SK-N-SH (cell line): Measurements from ENCODE around the gene FGD4.

Source experiments
- CHD2 ChIP-seq: fragments of 150-350 bp; IDR thresholded peaks from 2 replicates; pipeline ENCODE4 v1.6.1; 2018; ENCODE audit warnings: low read length; ENCODE audit not compliant: partially characterized antibody
- CTCF ChIP-seq: fragments of 200-600 bp; sonication (generic); IDR thresholded peaks from 2 replicates; pipeline ENCODE4 v1.6.1; 2017; ENCODE audit warnings: antibody characterized with exemption, mild to moderate bottlenecking, moderate library complexity
- ELF1 ChIP-seq: IDR thresholded peaks from 2 replicates; pipeline ENCODE4 v1.4.0; 2012
- EP300 ChIP-seq, 2 experiments: IDR thresholded peaks; 2 replicates each; pipeline versions ENCODE4 v1.4.0 to v1.6.1; 2012; ENCODE audit warnings: borderline replicate concordance in 1 of 2, low read depth in 1 of 2, low read length in 1 of 2
- EZH2phosphoT487 ChIP-seq: fragments of 200-600 bp; sonication (generic); IDR thresholded peaks from 2 replicates; pipeline ENCODE4 v1.6.1; 2017; ENCODE audit warnings: low read depth, mixed run types, mild to moderate bottlenecking, antibody characterized with exemption, moderate library complexity, borderline replicate concordance
- IRF3 ChIP-seq: fragments of 150-350 bp; IDR thresholded peaks from 2 replicates; pipeline ENCODE4 v1.6.1; 2016; ENCODE audit warnings: mild to moderate bottlenecking, low read depth, low read length
- NFIC ChIP-seq: IDR thresholded peaks from 2 replicates; pipeline ENCODE4 v1.4.0; 2012; ENCODE audit warnings: borderline replicate concordance
- POLR2AphosphoS5 ChIP-seq: IDR thresholded peaks from 2 replicates; pipeline ENCODE4 v1.6.1; 2012; ENCODE audit warnings: low read depth, low read length
- RAD21 ChIP-seq: IDR thresholded peaks from 2 replicates; pipeline ENCODE4 v1.6.1; 2012; ENCODE audit warnings: mild to moderate bottlenecking, low read length
- SMC3 ChIP-seq: IDR thresholded peaks from 2 replicates; pipeline ENCODE4 v1.6.1; 2012; ENCODE audit warnings: low read depth, low read length, improper control_type of control experiment
- USF1 ChIP-seq: IDR thresholded peaks from 2 replicates; pipeline ENCODE4 v1.4.0; 2012; ENCODE audit warnings: low read depth, borderline replicate concordance
- YY1 ChIP-seq: IDR thresholded peaks from 2 replicates; pipeline ENCODE4 v1.4.0; 2012; ENCODE audit warnings: low read depth, mild to moderate bottlenecking

GRCh38 chr12:32546272-32546671 lies 146.9 kb downstream of the FGD4 start:
- TF ChIP-seq ELF1 (no peak), USF1 (no peak), CTCF (no peak), NFIC (no peak), RAD21 (no peak), EP300 (IDR thresholded peaks at IDR 0.05; ENCODE audit: borderline replicate concordance in 1 of 2, low read depth in 1 of 2, low read length in 1 of 2) (no peak), CHD2 (no peak), YY1 (no peak), IRF3 (no peak), POLR2AphosphoS5 (no peak), EZH2phosphoT487 (no peak), SMC3 (no peak)
